Measurements from ENCODE around the gene JAKMIP1. TPM values are rescaled to one million over a fixed set of nuclear protein-coding genes. Genes with fewer than 3 reads are reported as not detected.

JAKMIP1 gene
- polyA plus RNA-seq, 1 experiment: not detected

- Histone ChIP-seq H3K9me3 (ENCODE audit: control insufficient read depth, insufficient read depth, low read length) (no peaks in the 10 kb centered on the region), H3K4me3 (ENCODE audit: low read depth, low read length) (no peak overlapping the region), H3K27ac (ENCODE audit: low read depth, low read length) (no peak overlapping the region), H3K27me3 (ENCODE audit: control insufficient read depth, insufficient read depth, low read length) (peaks cover 4% of the 10 kb centered on the region)
- ChIA-PET POLR2A (no interaction called here), CTCF (interaction anchor here (2.3 kb wide), 1 partner anchor 17 kb away, joined by 7 read pairs; no protein-coding TSS in a partner anchor)
- no peak for DNase-seq (ENCODE audit: low read depth, low spot score)
- TF ChIP-seq, protein P1, sequence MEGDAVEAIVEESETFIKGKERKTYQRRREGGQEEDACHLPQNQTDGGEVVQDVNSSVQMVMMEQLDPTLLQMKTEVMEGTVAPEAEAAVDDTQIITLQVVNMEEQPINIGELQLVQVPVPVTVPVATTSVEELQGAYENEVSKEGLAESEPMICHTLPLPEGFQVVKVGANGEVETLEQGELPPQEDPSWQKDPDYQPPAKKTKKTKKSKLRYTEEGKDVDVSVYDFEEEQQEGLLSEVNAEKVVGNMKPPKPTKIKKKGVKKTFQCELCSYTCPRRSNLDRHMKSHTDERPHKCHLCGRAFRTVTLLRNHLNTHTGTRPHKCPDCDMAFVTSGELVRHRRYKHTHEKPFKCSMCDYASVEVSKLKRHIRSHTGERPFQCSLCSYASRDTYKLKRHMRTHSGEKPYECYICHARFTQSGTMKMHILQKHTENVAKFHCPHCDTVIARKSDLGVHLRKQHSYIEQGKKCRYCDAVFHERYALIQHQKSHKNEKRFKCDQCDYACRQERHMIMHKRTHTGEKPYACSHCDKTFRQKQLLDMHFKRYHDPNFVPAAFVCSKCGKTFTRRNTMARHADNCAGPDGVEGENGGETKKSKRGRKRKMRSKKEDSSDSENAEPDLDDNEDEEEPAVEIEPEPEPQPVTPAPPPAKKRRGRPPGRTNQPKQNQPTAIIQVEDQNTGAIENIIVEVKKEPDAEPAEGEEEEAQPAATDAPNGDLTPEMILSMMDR (IDR thresholded peaks at IDR 0.05; ENCODE audit: low read depth, low read length): no peak
Observed at GRCh38 chr4:6232836-6233785, 32.8 kb upstream of the JAKMIP1 start.

- Histone ChIP-seq H3K27me3 (ENCODE audit: control insufficient read depth, insufficient read depth, low read length) (peaks cover 2% of the 10 kb centered on the region), H3K9me3 (ENCODE audit: control insufficient read depth, insufficient read depth, low read length) (no peaks in the 10 kb centered on the region), H3K4me3 (ENCODE audit: low read depth, low read length) (no peak overlapping the region), H3K27ac (ENCODE audit: low read depth, low read length) (no peak overlapping the region)
- ChIA-PET CTCF (interaction anchor here (2.3 kb wide), 1 partner anchor 19 kb away, joined by 7 read pairs; no protein-coding TSS in a partner anchor), POLR2A (no interaction called here)
- TF ChIP-seq, protein P1 (IDR thresholded peaks at IDR 0.05; ENCODE audit: low read depth, low read length): no peak
- DNase-seq (ENCODE audit: low read depth, low spot score): no peak
Observed at GRCh38 chr4:6231663-6232165, 31.4 kb upstream of the JAKMIP1 start.

DNA sequence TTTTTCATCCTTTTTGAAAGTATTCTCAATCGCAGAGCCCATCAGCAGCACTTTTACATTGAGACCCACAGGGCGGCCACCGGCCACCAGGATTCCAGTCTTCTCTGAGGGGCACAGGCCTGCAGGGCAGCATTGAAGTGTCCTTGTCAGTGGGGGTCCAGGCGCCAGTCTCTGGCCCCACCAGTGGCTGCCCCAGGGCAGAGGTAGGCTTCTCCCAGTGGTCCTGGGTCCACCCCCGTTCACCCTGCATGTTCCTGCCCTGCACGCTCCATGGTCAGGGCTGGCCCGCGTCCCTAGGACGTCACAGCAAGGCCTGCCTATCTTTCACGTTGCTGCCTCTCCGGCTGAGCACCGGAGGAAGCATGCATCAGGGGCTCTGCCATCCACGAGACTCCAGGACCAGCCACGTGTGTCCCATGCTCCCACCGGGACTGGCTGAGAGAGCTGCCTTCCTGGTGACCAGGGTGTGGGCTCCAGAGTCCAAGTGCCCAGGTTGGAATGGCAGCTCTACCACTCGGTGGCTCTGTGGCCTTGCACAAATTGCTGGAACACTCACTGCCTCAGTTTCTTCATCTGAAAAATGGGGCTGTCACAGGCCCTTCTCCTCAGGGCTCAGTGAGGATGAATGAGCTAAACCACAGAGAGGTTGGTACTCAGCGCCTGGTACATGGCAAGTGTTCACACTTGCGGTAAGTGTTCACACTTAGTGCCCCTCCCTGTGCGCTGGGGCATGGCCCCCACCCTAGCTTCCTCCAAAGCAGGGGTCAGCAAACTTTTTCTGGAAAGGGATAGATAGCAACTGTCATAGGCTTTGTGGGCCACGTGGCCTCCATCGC lies 30.7 kb upstream of the JAKMIP1 start:
- Histone ChIP-seq H3K9me3 (ENCODE audit: control insufficient read depth, insufficient read depth, low read length) (no peaks in the 10 kb centered on the region), H3K27ac (ENCODE audit: low read depth, low read length) (no peak overlapping the region), H3K27me3 (ENCODE audit: control insufficient read depth, insufficient read depth, low read length) (peaks cover 2% of the 10 kb centered on the region), H3K4me3 (ENCODE audit: low read depth, low read length) (no peak overlapping the region)
- no peak for DNase-seq (ENCODE audit: low read depth, low spot score)
- CTCF ChIA-PET: interaction anchor here (2.3 kb wide), 1 partner anchor 19 kb away, joined by 7 read pairs; no protein-coding TSS in a partner anchor
- POLR2A ChIA-PET: no interaction called here
- TF ChIP-seq, protein P1 (IDR thresholded peaks at IDR 0.05; ENCODE audit: low read depth, low read length): no peak

- Histone ChIP-seq H3K27ac (ENCODE audit: low read depth, low read length) (no peak overlapping the region), H3K4me3 (ENCODE audit: low read depth, low read length) (no peak overlapping the region), H3K27me3 (ENCODE audit: control insufficient read depth, insufficient read depth, low read length) (peaks cover 2% of the 10 kb centered on the region), H3K9me3 (ENCODE audit: control insufficient read depth, insufficient read depth, low read length) (no peaks in the 10 kb centered on the region)
- ChIA-PET CTCF (no interaction called here), POLR2A (no interaction called here)
- DNase-seq (ENCODE audit: low read depth, low spot score): no peak
- TF ChIP-seq, protein P1 (IDR thresholded peaks at IDR 0.05; ENCODE audit: low read depth, low read length): no peak
Observed at GRCh38 chr4:6230502-6230785, 30.1 kb upstream of the JAKMIP1 start.

Measured in AG04450 (cell line).